Epithelial cell of esophagus (primary cell): ENCODE measurements around the gene ITGAE.
A peak's percentile ranks its signal among the peaks of the same experiment; 100 is the strongest.
"Not testable (repeated sequence)": the region's sequence is repeated elsewhere in the genome, so short reads cannot be mapped to it uniquely, and the experiment has no call there.

Experiments
- DNase-seq: peaks from one replicate; pipeline ENCODE4 v3.0.0; 2010; ENCODE audit warnings: low read depth
- H3K4me3 ChIP-seq: 2 replicates; pipeline ENCODE4 v1.5.1; 2011; ENCODE audit warnings: mild to moderate bottlenecking, low read length, control low read depth
- TF ChIP-seq, protein P1 (sequence below): IDR thresholded peaks from 2 replicates; pipeline ENCODE4 v1.5.1; 2011; ENCODE audit warnings: low read depth, mild to moderate bottlenecking, low read length, control low read depth, inconsistent platforms; ENCODE audit not compliant: insufficient read depth; ENCODE audit errors: missing control alignments

ITGAE gene

DNA sequence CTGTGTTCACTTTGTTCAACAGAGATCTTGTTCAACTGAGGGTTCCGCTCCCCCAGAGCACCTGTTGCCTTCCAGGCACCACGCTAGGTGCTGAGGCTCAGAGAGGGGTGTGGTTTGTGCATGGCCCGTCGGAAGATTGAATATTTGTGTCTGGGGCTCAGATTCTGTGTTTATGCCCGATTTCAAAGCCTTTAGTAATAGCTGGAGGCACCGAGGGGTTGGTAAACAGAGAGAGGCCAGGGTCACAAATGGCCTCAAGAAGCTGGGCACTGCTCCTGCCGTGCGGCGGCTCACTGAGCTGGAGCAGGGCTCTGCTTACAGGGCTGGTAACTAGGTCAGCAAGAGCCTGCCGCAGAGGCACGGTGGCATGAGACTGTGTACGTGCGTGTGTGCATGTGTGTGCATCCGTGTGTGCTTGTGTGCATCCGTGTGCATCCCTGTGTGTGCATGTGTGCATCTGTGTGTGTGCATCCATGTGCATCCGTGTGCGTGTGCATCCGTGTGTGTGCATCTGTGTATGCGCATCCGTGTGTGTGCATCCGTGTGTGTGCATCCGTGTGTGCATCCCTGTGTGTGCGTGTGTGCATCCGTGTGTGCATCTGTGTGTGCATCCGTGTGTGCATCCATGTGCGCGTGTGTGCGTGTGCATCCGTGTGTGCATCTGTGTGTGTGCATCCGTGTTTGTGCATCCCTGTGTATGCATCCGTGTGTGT, 5.4 kb downstream of the ITGAE start:
- DNase-seq, result no peak
- TF ChIP-seq, protein P1, sequence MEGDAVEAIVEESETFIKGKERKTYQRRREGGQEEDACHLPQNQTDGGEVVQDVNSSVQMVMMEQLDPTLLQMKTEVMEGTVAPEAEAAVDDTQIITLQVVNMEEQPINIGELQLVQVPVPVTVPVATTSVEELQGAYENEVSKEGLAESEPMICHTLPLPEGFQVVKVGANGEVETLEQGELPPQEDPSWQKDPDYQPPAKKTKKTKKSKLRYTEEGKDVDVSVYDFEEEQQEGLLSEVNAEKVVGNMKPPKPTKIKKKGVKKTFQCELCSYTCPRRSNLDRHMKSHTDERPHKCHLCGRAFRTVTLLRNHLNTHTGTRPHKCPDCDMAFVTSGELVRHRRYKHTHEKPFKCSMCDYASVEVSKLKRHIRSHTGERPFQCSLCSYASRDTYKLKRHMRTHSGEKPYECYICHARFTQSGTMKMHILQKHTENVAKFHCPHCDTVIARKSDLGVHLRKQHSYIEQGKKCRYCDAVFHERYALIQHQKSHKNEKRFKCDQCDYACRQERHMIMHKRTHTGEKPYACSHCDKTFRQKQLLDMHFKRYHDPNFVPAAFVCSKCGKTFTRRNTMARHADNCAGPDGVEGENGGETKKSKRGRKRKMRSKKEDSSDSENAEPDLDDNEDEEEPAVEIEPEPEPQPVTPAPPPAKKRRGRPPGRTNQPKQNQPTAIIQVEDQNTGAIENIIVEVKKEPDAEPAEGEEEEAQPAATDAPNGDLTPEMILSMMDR, result no peak
- no peak overlapping the region for H3K4me3 ChIP-seq

DNA sequence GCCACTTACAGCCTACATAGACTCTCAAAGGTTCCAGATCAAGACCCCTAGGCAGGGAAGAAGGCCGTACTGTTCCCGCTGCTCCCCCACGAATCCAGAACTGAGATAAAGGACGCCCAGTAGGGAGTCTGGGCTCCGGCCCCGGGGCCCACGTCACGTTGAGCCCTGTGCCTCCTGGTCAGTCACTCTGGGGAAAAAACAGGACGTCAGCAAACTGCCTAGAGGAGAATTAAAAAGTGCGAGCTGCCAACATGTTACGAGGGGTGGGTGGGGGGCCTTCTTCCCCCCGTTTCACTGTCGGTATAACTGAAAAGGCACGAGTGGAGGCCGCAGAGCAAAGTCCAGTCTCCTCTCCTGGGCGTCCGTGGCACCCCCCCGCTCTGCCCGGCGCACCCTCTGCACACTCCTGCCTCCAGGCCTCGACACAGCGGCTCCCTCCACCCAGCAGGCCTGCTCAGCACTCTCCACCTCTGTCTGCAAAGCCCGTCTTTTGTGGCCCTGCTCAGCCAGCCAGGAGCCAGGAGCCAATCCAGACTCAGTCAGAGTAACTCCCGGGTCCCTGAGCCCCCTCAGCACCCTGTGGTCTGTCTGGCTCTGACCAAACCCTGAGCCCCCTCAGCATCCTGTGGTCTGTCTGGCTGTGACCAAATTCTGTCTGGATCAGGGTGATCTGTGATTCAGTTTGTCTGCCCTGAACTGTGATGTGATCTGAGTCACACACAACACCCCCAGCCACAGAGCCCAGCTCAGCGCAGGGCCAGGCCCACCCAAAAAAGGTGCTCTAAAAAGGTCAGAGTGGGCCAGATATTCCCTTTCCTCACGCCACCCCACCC, 6.2 kb downstream of the ITGAE start:
- TF ChIP-seq, protein P1, result no peak
- DNase-seq, result peak; percentile 43
- H3K4me3 ChIP-seq, result no peak overlapping the region

DNA sequence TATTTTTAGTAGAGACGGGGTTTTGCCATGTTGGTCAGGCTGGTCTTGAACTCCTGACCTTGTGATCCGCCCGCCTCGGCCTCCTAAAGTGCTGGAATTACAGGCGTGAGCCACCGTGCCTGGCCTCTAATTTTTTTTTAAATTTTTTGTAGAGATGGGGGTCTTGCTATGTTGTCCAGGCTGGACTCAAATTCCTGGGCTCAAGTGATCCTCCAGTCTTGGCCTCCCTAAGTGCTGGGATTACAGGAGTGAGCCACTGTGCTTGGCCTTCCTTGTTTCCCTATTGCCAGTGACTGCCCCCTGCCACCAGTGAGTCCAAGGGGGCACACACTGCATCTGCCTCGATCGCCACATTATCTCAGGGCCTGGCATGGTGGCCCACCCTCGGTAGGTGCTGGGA, 6.8 kb downstream of the ITGAE start:
- H3K4me3 ChIP-seq, DNase-seq: not testable (repeated sequence)

DNA sequence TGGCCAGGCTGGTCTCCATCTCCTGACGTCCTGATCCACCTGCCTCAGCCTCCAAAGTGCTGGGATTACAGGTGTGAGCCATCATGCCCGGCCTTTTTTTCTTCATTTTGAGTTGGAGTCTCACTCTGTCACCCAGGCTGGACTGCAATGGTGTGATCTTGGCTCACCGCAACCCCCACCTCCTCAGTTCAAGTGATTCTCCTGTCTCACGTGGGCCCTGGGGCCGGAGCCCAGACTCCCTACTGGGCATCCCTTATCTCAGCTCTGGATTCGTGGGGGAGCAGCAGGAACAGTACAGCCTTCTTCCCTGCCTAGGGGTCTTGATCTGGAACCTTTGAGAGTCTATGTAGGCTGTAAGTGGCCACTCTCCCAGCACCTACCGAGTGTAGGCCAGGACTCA, 7.7 kb downstream of the ITGAE start:
- not testable (repeated sequence) for DNase-seq, H3K4me3 ChIP-seq

DNA sequence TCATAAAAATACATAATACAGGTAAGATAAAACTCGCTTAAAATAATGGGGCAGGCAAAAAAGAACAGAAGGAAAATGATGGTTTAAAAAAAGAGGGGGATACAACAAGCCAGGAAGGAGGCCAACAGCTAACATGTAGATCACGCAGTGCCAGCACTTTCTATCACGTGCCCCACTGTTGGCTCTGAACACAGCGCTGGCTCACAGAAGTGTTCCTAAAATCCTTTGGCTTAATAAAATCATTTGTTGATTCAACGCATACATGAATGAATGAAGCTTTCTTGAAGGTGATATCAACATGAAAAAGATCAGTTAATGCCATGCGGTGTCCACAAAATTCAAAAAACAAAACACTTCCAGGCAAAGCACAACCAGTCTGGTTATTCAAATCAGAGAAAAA, 8.5 kb downstream of the ITGAE start:
- no peak for DNase-seq
- H3K4me3 ChIP-seq, result no peak overlapping the region
- TF ChIP-seq, protein P1, result no peak

DNA sequence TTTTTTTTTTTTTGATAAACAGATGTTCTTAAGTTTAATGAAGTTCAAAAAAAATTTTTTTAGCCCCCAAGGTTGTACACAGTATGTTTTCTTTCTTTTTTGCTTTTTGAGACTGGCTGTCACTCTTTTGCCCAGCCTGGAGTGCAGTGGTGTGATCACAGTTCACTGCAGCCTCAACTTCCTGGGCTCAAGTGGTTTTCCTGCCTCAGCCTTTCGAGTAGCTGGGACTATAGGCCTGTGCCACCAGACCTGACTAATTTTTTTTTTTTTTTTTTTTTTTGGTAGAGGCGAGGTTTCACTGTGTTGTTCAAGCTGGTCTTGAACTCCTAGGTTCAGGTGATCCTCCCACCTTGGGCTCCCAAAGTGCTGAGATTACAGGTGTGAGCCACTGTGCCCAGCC, 12.8 kb downstream of the ITGAE start:
- TF ChIP-seq, protein P1, result no peak
- H3K4me3 ChIP-seq, result no peak overlapping the region
- DNase-seq, result no peak

DNA sequence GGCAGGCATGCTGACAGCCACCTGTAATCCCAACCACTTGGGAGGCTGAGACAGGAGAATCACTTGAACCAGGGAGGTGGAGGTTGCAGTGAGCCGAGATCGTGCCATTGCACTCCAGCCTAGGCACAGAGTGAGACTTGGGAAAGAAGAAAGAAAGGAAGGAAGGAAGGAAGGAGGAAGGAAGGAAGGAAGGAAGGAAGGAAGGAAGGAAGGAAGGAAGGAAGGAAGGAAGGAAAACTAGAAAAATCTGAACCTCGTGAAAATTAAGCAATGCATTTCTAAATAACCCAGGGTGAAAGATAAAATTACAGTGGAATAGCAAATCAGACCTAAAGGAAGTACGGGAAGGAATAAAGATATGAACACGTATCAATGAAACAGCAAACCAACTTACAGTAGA, 15.7 kb downstream of the ITGAE start:
- H3K4me3 ChIP-seq, DNase-seq: not testable (repeated sequence)

DNA sequence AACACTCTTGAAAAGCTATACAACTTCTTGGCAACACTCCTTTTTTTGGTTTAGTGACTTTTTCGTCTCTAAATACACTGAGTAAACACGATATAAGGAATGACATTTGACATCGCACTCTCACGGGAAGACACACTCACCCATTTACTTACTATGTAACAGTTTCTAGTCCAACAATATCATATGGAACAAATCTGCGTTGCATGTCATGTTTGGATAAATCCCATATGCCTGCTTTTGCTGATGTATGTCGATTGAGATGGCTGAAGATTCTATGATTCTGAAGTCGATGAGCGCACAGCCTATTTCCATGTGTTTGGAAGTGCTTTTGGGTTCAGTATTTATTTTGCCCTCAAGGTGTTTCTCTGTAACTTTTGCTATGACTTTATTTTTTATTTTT, 18.2 kb downstream of the ITGAE start:
- DNase-seq, result no peak
- TF ChIP-seq, protein P1, result no peak
- H3K4me3 ChIP-seq, result no peak overlapping the region
